ENCODE results near the gene PRKD1.

The PRKD1 gene

GRCh38 chr14:29810064-29810463, 117.6 kb downstream of the PRKD1 start:
- Mint-ChIP-seq H3K27me3 (no peaks in the 10 kb centered on the region), H3K27ac (no peak overlapping the region), H3K4me1 (peaks cover 0 to 5% of the 10 kb centered on the region in 2 donors), H3K36me3 (no peaks in the 10 kb centered on the region), H3K4me3 (no peak overlapping the region), H3K9me3 (peaks cover 5 to 6% of the 10 kb centered on the region in 2 donors)
- no peak for DNase-seq
- no peak for ATAC-seq (replicated peaks)

GRCh38 chr14:29806124-29806517, 121.5 kb downstream of the PRKD1 start:
- no peaks in the 10 kb centered on the region for H3K27me3 Mint-ChIP-seq
- no peak for ATAC-seq (replicated peaks)
- peaks cover 0 to 1% of the 10 kb centered on the region in 2 donors for H3K9me3 Mint-ChIP-seq
- no peaks in the 10 kb centered on the region for H3K36me3 Mint-ChIP-seq
- peaks cover 0 to 6% of the 10 kb centered on the region in 2 donors for H3K4me1 Mint-ChIP-seq
- no peak for DNase-seq
- H3K4me3 Mint-ChIP-seq, result no peak overlapping the region
- no peak overlapping the region for H3K27ac Mint-ChIP-seq

- Mint-ChIP-seq H3K27me3 (no peaks in the 10 kb centered on the region), H3K9me3 (no peaks in the 10 kb centered on the region), H3K4me1 (peaks cover 0 to 6% of the 10 kb centered on the region in 2 donors), H3K4me3 (no peak overlapping the region), H3K36me3 (no peaks in the 10 kb centered on the region), H3K27ac (no peak overlapping the region)
- DNase-seq (no peak), ATAC-seq (replicated peaks) (peak in 1 of 2 donors; percentile 60)
These were observed 122.1 kb downstream of the PRKD1 start for GRCh38 chr14:29805415-29806123.

GRCh38 chr14:29804481-29805266, 123.0 kb downstream of the PRKD1 start:
- no peak for ATAC-seq (replicated peaks)

GRCh38 chr14:29803045-29803444, 124.6 kb downstream of the PRKD1 start:
- ATAC-seq (replicated peaks), result no peak
- H3K4me1 Mint-ChIP-seq, result peaks cover 0 to 6% of the 10 kb centered on the region in 2 donors
- H3K27me3 Mint-ChIP-seq, result no peaks in the 10 kb centered on the region
- no peaks in the 10 kb centered on the region for H3K9me3 Mint-ChIP-seq
- H3K4me3 Mint-ChIP-seq, result no peak overlapping the region
- H3K36me3 Mint-ChIP-seq, result no peaks in the 10 kb centered on the region
- no peak overlapping the region for H3K27ac Mint-ChIP-seq
- DNase-seq, result no peak

More at GRCh38 chr14:29804481-29805266, 123.0 kb downstream of the PRKD1 start:
- no peak overlapping the region for H3K4me3 Mint-ChIP-seq
- no peak for DNase-seq
- H3K27me3 Mint-ChIP-seq, result no peaks in the 10 kb centered on the region
- H3K36me3 Mint-ChIP-seq, result no peaks in the 10 kb centered on the region
- H3K9me3 Mint-ChIP-seq, result no peaks in the 10 kb centered on the region
- no peak overlapping the region for H3K27ac Mint-ChIP-seq
- peaks cover 0 to 6% of the 10 kb centered on the region in 2 donors for H3K4me1 Mint-ChIP-seq

- Mint-ChIP-seq H3K36me3 (no peaks in the 10 kb centered on the region), H3K4me1 (peaks cover 0 to 6% of the 10 kb centered on the region in 2 donors), H3K27ac (no peak overlapping the region), H3K27me3 (no peaks in the 10 kb centered on the region), H3K4me3 (no peak overlapping the region), H3K9me3 (no peaks in the 10 kb centered on the region)
- no peak for ATAC-seq (replicated peaks)
- DNase-seq, result no peak
These were observed 125.4 kb downstream of the PRKD1 start for GRCh38 chr14:29802211-29802610.

- no peak overlapping the region for H3K27ac Mint-ChIP-seq
- no peak for DNase-seq
- no peaks in the 10 kb centered on the region for H3K36me3 Mint-ChIP-seq
- H3K4me1 Mint-ChIP-seq, result peaks cover 0 to 6% of the 10 kb centered on the region in 2 donors
- H3K9me3 Mint-ChIP-seq, result no peaks in the 10 kb centered on the region
- no peak overlapping the region for H3K4me3 Mint-ChIP-seq
- ATAC-seq (replicated peaks), result no peak
- H3K27me3 Mint-ChIP-seq, result no peaks in the 10 kb centered on the region
These were observed 126.7 kb downstream of the PRKD1 start for GRCh38 chr14:29800961-29801360.

- ATAC-seq (replicated peaks), result peak; percentile 57 to 87
- peak overlapping the region in 1 of 2 donors; percentile 45 for H3K4me3 Mint-ChIP-seq
- H3K36me3 Mint-ChIP-seq, result no peaks in the 10 kb centered on the region
- H3K4me1 Mint-ChIP-seq, result no peaks in the 10 kb centered on the region
- no peak overlapping the region for H3K27ac Mint-ChIP-seq
- no peak for DNase-seq
- H3K27me3 Mint-ChIP-seq, result no peaks in the 10 kb centered on the region
- no peaks in the 10 kb centered on the region for H3K9me3 Mint-ChIP-seq
These were observed 128.1 kb downstream of the PRKD1 start for GRCh38 chr14:29799464-29800095.

GRCh38 chr14:29798811-29799210, 128.8 kb downstream of the PRKD1 start:
- no peak for DNase-seq
- H3K4me3 Mint-ChIP-seq, result no peak overlapping the region

GRCh38 chr14:29798108-29798663, 129.5 kb downstream of the PRKD1 start:
- Mint-ChIP-seq H3K4me3 (no peak overlapping the region), H3K4me1 (no peaks in the 10 kb centered on the region), H3K27ac (no peak overlapping the region), H3K27me3 (no peaks in the 10 kb centered on the region), H3K9me3 (no peaks in the 10 kb centered on the region), H3K36me3 (no peaks in the 10 kb centered on the region)
- ATAC-seq (replicated peaks), result no peak
- DNase-seq, result no peak

More at GRCh38 chr14:29798811-29799210, 128.8 kb downstream of the PRKD1 start:
- no peaks in the 10 kb centered on the region for H3K27me3 Mint-ChIP-seq
- no peaks in the 10 kb centered on the region for H3K4me1 Mint-ChIP-seq
- H3K27ac Mint-ChIP-seq, result no peak overlapping the region
- no peaks in the 10 kb centered on the region for H3K9me3 Mint-ChIP-seq
- no peaks in the 10 kb centered on the region for H3K36me3 Mint-ChIP-seq
- ATAC-seq (replicated peaks), result no peak

- ATAC-seq (replicated peaks) (no peak), DNase-seq (no peak)
- H3K4me1 Mint-ChIP-seq, result no peaks in the 10 kb centered on the region
- H3K4me3 Mint-ChIP-seq, result no peak overlapping the region
- no peak overlapping the region for H3K27ac Mint-ChIP-seq
- no peaks in the 10 kb centered on the region for H3K9me3 Mint-ChIP-seq
- no peaks in the 10 kb centered on the region for H3K27me3 Mint-ChIP-seq
- no peaks in the 10 kb centered on the region for H3K36me3 Mint-ChIP-seq
These were observed 130.8 kb downstream of the PRKD1 start for GRCh38 chr14:29796853-29797252.

GRCh38 chr14:29789475-29789874, 138.2 kb downstream of the PRKD1 start:
- no peaks in the 10 kb centered on the region for H3K36me3 Mint-ChIP-seq
- H3K27ac Mint-ChIP-seq, result peak overlapping the region; percentile 21
- no peaks in the 10 kb centered on the region for H3K27me3 Mint-ChIP-seq
- no peaks in the 10 kb centered on the region for H3K4me1 Mint-ChIP-seq
- ATAC-seq (replicated peaks), result no peak
- peaks cover 0 to 8% of the 10 kb centered on the region in 2 donors for H3K9me3 Mint-ChIP-seq
- no peak overlapping the region for H3K4me3 Mint-ChIP-seq
- no peak for DNase-seq

GRCh38 chr14:29788093-29788492, 139.6 kb downstream of the PRKD1 start:
- H3K27ac Mint-ChIP-seq, result no peak overlapping the region
- DNase-seq, result no peak
- H3K4me3 Mint-ChIP-seq, result no peak overlapping the region
- no peaks in the 10 kb centered on the region for H3K36me3 Mint-ChIP-seq
- H3K9me3 Mint-ChIP-seq, result peaks cover 1 to 8% of the 10 kb centered on the region in 2 donors
- ATAC-seq (replicated peaks), result no peak
- H3K27me3 Mint-ChIP-seq, result no peaks in the 10 kb centered on the region
- H3K4me1 Mint-ChIP-seq, result no peaks in the 10 kb centered on the region

- Mint-ChIP-seq H3K4me1 (no peaks in the 10 kb centered on the region), H3K27ac (no peak overlapping the region), H3K27me3 (no peaks in the 10 kb centered on the region), H3K4me3 (no peak overlapping the region), H3K36me3 (no peaks in the 10 kb centered on the region), H3K9me3 (peaks cover 4 to 12% of the 10 kb centered on the region in 2 donors)
- no peak for ATAC-seq (replicated peaks)
- DNase-seq, result no peak
These were observed 144.1 kb downstream of the PRKD1 start for GRCh38 chr14:29783556-29783955.
